Measurements from ENCODE around the gene NIPSNAP2.
A peak's percentile ranks its signal among the peaks of the same experiment; 100 is the strongest.
"Not testable (repeated sequence)": the region's sequence is repeated elsewhere in the genome, so short reads cannot be mapped to it uniquely, and the experiment has no call there.

Gene NIPSNAP2

DNA sequence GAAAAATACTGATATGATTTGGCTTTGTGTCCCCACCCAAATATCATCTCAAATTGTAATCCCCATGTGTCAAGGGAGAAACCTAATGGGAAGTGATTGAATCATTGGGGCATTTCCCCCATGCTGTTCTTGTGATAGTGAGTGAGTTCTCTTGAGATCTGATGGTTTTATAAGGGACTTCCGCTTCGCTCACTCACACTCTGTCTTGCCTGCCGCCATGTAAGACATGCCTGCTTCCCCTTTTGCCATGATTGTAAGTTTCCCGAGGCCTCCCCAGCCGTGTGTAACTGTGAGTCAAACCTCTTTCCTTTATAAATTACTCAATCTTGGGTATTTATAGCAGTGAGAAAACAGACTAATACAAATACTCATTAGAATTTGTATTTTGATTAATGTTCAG is 17.8 kb upstream of the NIPSNAP2 start:
- ChIA-PET CTCF (no interaction called here), POLR2A (no interaction called here)
- no peak for DNase-seq (ENCODE audit: extremely low spot score)
- TF ChIP-seq FOXA1 (IDR thresholded peaks at IDR 0.05) (no peak), SUZ12 (IDR thresholded peaks at IDR 0.05) (no peak), L3MBTL2 (conservative IDR thresholded peaks at IDR 0.05) (no peak), BHLHE40 (IDR thresholded peaks at IDR 0.05; ENCODE audit: borderline replicate concordance) (no peak), ZNF384 (IDR thresholded peaks at IDR 0.05) (no peak), FOXM1 (IDR thresholded peaks at IDR 0.05; ENCODE audit: borderline replicate concordance) (no peak), CTBP1 (IDR thresholded peaks at IDR 0.05; ENCODE audit: borderline replicate concordance) (no peak), ARNT (IDR thresholded peaks at IDR 0.05) (no peak), HDGF (IDR thresholded peaks at IDR 0.05; ENCODE audit: borderline replicate concordance) (no peak), SP1 (IDR thresholded peaks at IDR 0.05) (no peak), LEF1 (IDR thresholded peaks at IDR 0.05; ENCODE audit: borderline replicate concordance) (no peak), FOXK2 (IDR thresholded peaks at IDR 0.05) (no peak), TARDBP (IDR thresholded peaks at IDR 0.05) (no peak), NFRKB (IDR thresholded peaks at IDR 0.05) (no peak)
- TF ChIP-seq, protein P1, sequence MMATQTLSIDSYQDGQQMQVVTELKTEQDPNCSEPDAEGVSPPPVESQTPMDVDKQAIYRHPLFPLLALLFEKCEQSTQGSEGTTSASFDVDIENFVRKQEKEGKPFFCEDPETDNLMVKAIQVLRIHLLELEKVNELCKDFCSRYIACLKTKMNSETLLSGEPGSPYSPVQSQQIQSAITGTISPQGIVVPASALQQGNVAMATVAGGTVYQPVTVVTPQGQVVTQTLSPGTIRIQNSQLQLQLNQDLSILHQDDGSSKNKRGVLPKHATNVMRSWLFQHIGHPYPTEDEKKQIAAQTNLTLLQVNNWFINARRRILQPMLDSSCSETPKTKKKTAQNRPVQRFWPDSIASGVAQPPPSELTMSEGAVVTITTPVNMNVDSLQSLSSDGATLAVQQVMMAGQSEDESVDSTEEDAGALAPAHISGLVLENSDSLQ (IDR thresholded peaks at IDR 0.05) = no peak

DNA sequence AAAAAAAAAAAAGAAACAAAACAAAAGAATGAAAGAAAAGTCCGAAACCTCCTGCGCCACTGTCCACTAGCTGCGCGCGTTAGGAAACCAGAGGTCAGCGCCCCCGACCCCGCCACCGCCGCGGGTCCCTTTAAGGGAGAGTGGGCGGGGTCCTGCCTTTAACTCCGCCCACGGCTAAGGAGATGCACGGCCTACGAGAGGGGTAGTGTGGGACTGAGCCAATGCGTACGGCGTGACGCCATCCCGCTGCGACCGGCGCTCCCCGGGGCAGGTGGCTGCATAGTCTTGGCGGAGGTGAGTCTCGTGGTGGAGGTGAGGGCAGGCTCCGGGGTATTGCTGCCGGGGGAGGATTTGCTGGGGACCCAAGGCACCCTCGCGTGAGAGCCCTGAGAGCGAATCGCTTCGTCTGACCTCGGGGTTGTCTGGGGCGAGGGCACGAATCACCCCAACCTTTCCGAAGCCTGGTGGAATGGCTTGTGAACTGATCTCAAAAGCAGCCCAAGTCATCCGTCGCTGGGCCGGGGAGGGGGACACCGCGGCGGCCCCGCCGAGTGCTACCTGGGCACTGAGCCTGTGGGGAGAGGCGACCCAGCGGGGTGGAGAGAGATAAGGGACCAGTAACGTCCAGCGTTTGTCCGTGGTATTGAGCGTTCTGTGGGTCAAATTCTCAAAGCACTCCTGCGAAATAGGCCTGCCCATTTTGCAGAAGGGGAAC is 12.6 kb upstream of the NIPSNAP2 start, which contains the start of gene MRPS17:
Gene MRPS17, plus strand, starts transcription at position 241 of the 715 bp plus-strand sequence. CDS start 1,319 bp downstream, outside the sequence.
- peak; percentile 97 for DNase-seq (ENCODE audit: extremely low spot score)
- ChIA-PET POLR2A (no interaction called here), CTCF (interaction anchor here (1.3 kb wide), 1 partner anchor 13 kb away, joined by 7 read pairs; the partner anchor contains the start of gene NIPSNAP2)
- TF ChIP-seq L3MBTL2 (conservative IDR thresholded peaks at IDR 0.05) = peak; percentile 88
- TF ChIP-seq ARNT (IDR thresholded peaks at IDR 0.05) = no peak
- TF ChIP-seq, protein P1 (IDR thresholded peaks at IDR 0.05) = no peak
- no peak; the same call in 1 of the 2 replicates for TF ChIP-seq ELF4 (IDR thresholded peaks at IDR 0.05)
- no peak for TF ChIP-seq HDGF (IDR thresholded peaks at IDR 0.05; ENCODE audit: borderline replicate concordance)
- TF ChIP-seq FOXK2 (IDR thresholded peaks at IDR 0.05) = no peak
- TF ChIP-seq ZNF384 (IDR thresholded peaks at IDR 0.05) = no peak

DNA sequence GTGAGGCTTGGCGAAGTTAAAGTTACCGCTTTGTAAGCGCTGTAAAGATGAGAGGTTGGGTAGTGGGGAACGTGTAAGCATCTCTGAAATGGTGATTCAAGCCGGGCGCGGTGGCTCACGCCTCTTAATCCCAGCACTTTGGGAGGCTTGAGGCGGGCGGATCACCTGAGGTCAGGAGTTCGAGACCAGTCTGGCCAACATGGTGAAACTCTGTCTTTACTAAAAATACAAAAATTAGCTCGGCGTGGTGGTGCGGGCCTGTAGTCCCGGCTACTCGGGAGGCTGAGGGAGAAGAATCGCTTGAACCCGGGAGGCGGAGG is 12.1 kb upstream of the NIPSNAP2 start:
- DNase-seq (ENCODE audit: extremely low spot score); POLR2A ChIA-PET; CTCF ChIA-PET: not testable (repeated sequence)

DNA sequence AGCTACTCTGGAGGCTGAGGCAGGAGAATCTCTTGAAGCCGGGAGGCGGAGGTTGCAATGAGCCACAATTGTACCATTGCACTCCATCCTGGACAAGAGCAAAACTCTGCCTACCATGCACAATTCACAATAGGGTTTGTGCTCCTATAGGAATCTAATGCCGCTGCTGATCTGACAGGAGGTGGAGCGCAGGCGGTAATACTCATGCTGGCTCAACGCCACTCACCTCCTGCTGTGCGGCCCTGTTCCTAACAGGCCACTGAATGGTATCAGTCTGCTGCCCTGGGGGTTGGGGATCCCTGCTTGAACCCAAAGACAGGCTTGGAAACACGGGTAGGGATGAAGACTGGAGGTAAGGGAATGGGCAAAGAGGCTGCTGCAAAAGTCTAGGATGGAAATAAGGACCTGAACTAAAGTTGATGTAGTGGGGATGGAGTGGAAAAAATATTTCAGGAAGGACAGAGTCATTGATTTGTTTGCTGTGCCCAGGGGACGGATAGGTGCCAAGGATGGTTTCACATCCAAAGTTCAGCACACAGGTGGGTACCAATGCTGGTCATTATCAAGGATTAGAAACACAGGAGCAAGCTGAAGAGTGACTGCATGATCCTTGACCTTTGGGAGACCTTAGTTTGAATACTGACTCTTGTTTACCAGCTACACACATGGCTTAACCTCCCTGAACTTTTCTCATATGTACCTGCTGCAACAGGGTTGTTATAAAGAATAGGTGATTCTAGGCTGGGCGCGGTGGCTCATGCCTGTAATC is 10.5 kb upstream of the NIPSNAP2 start:
- ChIA-PET CTCF (no interaction called here), POLR2A (no interaction called here)
- TF ChIP-seq FOXA1 (IDR thresholded peaks at IDR 0.05) = no peak
- TF ChIP-seq ZNF384 (IDR thresholded peaks at IDR 0.05) = no peak
- no peak for TF ChIP-seq CTBP1 (IDR thresholded peaks at IDR 0.05; ENCODE audit: borderline replicate concordance)
- no peak for TF ChIP-seq FOXK2 (IDR thresholded peaks at IDR 0.05)
- TF ChIP-seq ELF4 (IDR thresholded peaks at IDR 0.05) = no peak
- no peak for DNase-seq (ENCODE audit: extremely low spot score)

DNA sequence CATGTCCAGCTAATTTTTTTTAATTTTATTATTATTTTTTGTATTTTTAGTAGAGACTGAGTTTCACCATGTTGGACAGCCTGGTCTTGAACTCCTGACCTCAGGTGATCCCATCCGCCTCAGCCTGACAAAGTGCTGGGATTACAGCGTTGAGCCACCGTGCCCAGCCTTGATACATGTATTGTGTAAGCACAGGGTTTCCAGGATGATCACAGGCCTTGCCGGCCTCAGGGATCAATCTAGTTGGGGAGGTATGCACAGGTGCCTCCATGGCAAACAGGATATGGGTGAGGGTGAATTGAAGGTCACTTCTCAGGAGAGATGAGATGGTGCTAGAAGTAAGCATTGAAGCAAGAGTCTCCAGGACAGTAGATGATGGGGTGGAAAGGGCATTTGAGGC is 7.2 kb upstream of the NIPSNAP2 start:
- CTCF ChIA-PET = no interaction called here
- TF ChIP-seq BHLHE40 (IDR thresholded peaks at IDR 0.05; ENCODE audit: borderline replicate concordance) (no peak), ELF4 (IDR thresholded peaks at IDR 0.05) (no peak), SP1 (IDR thresholded peaks at IDR 0.05) (no peak)
- POLR2A ChIA-PET = interaction anchor here (0.6 kb wide), 1 partner anchor 106 kb away, joined by 3 read pairs; no protein-coding TSS in a partner anchor
- DNase-seq (ENCODE audit: extremely low spot score) = no peak

DNA sequence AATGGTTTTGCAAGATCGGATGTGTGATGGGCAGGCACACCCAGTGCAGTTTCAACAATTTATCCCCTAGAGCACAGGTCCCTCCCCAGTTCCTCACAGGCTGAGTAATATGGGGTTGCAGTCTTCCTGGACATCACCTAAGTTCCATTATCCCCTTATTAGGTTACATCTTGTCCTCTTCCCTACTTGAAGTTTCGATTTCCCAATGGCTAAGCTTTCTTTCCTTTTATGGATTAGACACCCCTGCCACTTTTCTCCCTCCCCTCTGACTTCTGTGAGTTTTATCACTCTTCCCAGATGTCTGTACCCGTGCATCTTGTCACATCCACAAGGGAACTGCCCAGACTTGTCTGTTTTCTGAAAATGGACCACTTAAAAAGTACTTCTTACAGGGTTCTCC is 2.4 kb upstream of the NIPSNAP2 start:
- POLR2A ChIA-PET = interaction anchor here (0.7 kb wide), 1 partner anchor 45 kb away, joined by 3 read pairs; no protein-coding TSS in a partner anchor
- no peak for TF ChIP-seq CTBP1 (IDR thresholded peaks at IDR 0.05; ENCODE audit: borderline replicate concordance)
- CTCF ChIA-PET = no interaction called here
- no peak for DNase-seq (ENCODE audit: extremely low spot score)

DNA sequence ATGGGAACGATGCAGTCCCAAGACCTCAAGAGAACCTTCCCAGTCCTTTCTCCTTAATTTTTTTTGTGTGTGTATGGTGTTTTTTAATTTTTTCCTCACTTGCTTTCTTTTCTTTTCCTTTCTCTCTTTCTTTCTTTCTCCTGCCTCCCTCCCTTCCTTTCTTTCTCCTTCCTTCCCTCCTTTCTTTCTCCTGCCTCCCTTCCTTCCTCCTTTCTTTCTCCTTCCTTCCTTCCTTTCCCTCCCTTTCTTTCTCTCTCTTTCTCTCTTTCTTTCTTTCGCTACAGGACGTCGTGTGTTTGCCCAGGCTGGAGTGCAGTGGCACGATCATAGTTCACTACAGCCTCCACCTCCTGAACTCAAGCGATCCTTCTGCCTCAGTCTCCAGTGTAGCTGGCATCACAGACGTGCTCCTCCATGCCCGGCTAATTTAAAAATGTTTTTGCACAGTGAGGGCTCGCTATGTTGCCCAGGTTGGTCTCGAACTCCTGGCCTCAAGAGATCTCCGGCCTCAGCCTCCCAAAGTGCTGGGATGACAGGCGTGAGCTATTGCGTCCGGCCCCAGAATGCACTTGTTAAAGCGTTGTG is 709 bp upstream of the NIPSNAP2 start:
- DNase-seq (ENCODE audit: extremely low spot score) = no peak
- no peak for TF ChIP-seq SUZ12 (IDR thresholded peaks at IDR 0.05)
- POLR2A ChIA-PET = interaction anchor here (0.6 to 1.4 kb wide), 4 partner anchors 15 to 322 kb away, joined by 3 to 6 read pairs (median 4); partner anchors contain the start of genes CCT6A and PSPH
- CTCF ChIA-PET = interaction anchor here (0.5 to 1.5 kb wide), 13 partner anchors 8 to 687 kb away, joined by 3 to 7 read pairs (median 5); partner anchors contain the start of gene CHCHD2
